ENCODE measurements around the gene PCDHB12.
"Not testable (repeated sequence)": the region's sequence is repeated elsewhere in the genome, so short reads cannot be mapped to it uniquely, and the experiment has no call there.

The PCDHB12 gene

DNA sequence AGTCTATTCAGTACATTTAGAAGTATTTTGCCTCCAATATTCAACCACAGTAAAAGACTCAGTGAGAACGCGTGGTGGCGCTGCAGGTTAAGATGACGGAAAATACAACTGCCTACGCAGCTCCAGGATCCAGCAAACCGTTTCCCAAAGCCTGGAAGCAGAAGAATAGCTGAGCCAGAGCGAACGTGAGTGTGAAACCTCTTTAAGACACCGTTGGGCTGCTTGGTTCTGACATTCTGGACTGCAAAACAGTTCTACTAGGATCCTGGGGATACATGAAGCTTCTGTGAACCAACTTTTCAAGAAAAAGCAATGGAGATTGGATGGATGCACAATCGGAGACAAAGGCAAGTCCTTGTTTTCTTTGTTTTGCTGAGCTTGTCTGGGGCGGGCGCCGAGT, 26.3 kb upstream of the PCDHB12 start, which contains the start of gene PCDHB16:
TSS of gene PCDHB16 (plus strand) at position 140 of the 400 bp plus-strand sequence. CDS start at position 313, 173 bp downstream.
- in situ Hi-C loops (cut with MboI; ENCODE audit: low pct_unique_long_range_greater_than_20kb, low sequenced_read_pairs, unreplicated experiment), result no loop called here
- DNase-seq (ENCODE audit: low spot score), result no peak

GRCh38 chr5:141184117-141184855, 24.2 kb upstream of the PCDHB12 start:
- in situ Hi-C loops (cut with MboI; ENCODE audit: low pct_unique_long_range_greater_than_20kb, low sequenced_read_pairs, unreplicated experiment); DNase-seq (ENCODE audit: low spot score): not testable (repeated sequence)

More for the DNA sequence above, 26.3 kb upstream of the PCDHB12 start, which contains the start of gene PCDHB16:
- TF ChIP-seq, protein P1, sequence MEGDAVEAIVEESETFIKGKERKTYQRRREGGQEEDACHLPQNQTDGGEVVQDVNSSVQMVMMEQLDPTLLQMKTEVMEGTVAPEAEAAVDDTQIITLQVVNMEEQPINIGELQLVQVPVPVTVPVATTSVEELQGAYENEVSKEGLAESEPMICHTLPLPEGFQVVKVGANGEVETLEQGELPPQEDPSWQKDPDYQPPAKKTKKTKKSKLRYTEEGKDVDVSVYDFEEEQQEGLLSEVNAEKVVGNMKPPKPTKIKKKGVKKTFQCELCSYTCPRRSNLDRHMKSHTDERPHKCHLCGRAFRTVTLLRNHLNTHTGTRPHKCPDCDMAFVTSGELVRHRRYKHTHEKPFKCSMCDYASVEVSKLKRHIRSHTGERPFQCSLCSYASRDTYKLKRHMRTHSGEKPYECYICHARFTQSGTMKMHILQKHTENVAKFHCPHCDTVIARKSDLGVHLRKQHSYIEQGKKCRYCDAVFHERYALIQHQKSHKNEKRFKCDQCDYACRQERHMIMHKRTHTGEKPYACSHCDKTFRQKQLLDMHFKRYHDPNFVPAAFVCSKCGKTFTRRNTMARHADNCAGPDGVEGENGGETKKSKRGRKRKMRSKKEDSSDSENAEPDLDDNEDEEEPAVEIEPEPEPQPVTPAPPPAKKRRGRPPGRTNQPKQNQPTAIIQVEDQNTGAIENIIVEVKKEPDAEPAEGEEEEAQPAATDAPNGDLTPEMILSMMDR (IDR thresholded peaks at IDR 0.05; ENCODE audit: extremely low read depth, insufficient read depth, missing control alignments), result no peak

GRCh38 chr5:141186897-141187512, 21.5 kb upstream of the PCDHB12 start, which contains the start of gene PCDHB9:
PCDHB9 (plus strand) TSS chr5:141187161; CDS start chr5:141187319, 158 bp downstream.
- no peak for DNase-seq (ENCODE audit: low spot score)
- in situ Hi-C loops (cut with MboI; ENCODE audit: low pct_unique_long_range_greater_than_20kb, low sequenced_read_pairs, unreplicated experiment), result no loop called here

DNA sequence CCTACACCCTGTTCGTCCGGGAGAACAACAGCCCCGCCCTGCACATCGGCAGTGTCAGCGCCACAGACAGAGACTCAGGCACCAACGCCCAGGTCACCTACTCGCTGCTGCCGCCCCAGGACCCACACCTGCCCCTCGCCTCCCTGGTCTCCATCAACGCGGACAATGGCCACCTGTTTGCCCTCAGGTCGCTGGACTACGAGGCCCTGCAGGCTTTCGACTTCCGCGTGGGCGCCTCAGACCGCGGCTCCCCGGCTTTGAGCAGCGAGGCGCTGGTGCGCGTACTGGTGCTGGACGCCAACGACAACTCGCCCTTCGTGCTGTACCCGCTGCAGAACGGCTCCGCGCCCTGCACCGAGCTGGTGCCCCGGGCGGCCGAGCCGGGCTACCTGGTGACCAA, 19.8 kb upstream of the PCDHB12 start:
- in situ Hi-C loops (cut with MboI; ENCODE audit: low pct_unique_long_range_greater_than_20kb, low sequenced_read_pairs, unreplicated experiment); DNase-seq (ENCODE audit: low spot score): not testable (repeated sequence)

More at GRCh38 chr5:141186897-141187512, 21.5 kb upstream of the PCDHB12 start, which contains the start of gene PCDHB9:
- TF ChIP-seq, protein P1 (IDR thresholded peaks at IDR 0.05; ENCODE audit: extremely low read depth, insufficient read depth, missing control alignments), result peak; percentile 48

DNA sequence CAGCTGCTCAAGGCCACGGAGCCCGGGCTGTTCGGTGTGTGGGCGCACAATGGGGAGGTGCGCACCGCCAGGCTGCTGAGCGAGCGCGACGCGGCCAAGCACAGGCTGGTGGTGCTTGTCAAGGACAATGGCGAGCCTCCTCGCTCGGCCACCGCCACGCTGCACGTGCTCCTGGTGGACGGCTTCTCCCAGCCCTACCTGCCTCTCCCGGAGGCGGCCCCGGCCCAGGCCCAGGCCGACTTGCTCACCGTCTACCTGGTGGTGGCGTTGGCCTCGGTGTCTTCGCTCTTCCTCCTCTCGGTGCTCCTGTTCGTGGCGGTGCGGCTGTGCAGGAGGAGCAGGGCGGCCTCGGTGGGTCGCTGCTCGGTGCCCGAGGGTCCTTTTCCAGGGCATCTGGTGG, 19.4 kb upstream of the PCDHB12 start:
- DNase-seq (ENCODE audit: low spot score); in situ Hi-C loops (cut with MboI; ENCODE audit: low pct_unique_long_range_greater_than_20kb, low sequenced_read_pairs, unreplicated experiment): not testable (repeated sequence)

GRCh38 chr5:141192110-141192725, 16.3 kb upstream of the PCDHB12 start, which contains the start of gene PCDHB10:
PCDHB10 (plus strand) TSS chr5:141192353; CDS start chr5:141192553, 200 bp downstream.
- peak; percentile 43 for DNase-seq (ENCODE audit: low spot score)
- TF ChIP-seq, protein P1 (IDR thresholded peaks at IDR 0.05; ENCODE audit: extremely low read depth, insufficient read depth, missing control alignments), result peak; percentile 38
- in situ Hi-C loops (cut with MboI; ENCODE audit: low pct_unique_long_range_greater_than_20kb, low sequenced_read_pairs, unreplicated experiment), result no loop called here

DNA sequence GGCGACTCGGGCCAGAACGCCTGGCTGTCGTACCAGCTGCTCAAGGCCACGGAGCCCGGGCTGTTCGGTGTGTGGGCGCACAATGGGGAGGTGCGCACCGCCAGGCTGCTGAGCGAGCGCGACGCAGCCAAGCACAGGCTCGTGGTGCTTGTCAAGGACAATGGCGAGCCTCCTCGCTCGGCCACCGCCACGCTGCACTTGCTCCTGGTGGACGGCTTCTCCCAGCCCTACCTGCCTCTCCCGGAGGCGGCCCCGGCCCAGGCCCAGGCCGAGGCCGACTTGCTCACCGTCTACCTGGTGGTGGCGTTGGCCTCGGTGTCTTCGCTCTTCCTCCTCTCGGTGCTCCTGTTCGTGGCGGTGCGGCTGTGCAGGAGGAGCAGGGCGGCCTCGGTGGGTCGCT, 14.2 kb upstream of the PCDHB12 start:
- in situ Hi-C loops (cut with MboI; ENCODE audit: low pct_unique_long_range_greater_than_20kb, low sequenced_read_pairs, unreplicated experiment); DNase-seq (ENCODE audit: low spot score): not testable (repeated sequence)

DNA sequence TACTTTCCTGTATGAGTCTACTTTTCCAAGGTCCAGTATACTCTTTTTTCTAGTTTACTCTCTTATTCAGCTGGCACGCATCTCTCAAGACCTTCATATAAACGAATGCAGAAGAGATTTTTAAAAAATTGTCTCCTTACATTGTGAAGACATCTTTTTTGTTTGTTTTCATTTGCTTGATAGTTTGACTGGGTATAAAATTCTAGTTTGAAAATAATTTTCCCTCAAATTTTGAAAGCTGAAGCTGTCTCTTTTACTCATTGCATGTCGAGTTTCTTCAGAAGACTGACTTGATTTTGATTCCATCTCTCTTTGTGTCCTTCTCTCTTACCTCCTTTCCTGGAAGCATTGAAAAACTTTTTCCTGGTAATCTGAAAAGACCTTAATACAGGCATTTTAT, 12.2 kb upstream of the PCDHB12 start:
- no peak for DNase-seq (ENCODE audit: low spot score)
- in situ Hi-C loops (cut with MboI; ENCODE audit: low pct_unique_long_range_greater_than_20kb, low sequenced_read_pairs, unreplicated experiment), result no loop called here
- TF ChIP-seq, protein P1 (IDR thresholded peaks at IDR 0.05; ENCODE audit: extremely low read depth, insufficient read depth, missing control alignments), result no peak
